SK-N-MC (cell line): ENCODE data around the gene PET100.

Experiments used
- EZH2 ChIP-seq: fragments of 200-600 bp; sonication (generic); IDR thresholded peaks from one replicate; pipeline ENCODE4 v1.6.1; 2017; ENCODE audit warnings: antibody characterized with exemption
- FOXP2 ChIP-seq: optimal IDR thresholded peaks from 2 replicates; pipeline ENCODE3; 2011; ENCODE audit warnings: mild to moderate bottlenecking, moderate library complexity; ENCODE audit not compliant: insufficient read depth; ENCODE audit errors: extremely low read length, control extremely low read depth
- POLR2AphosphoS5 ChIP-seq: IDR thresholded peaks from 2 replicates; pipeline ENCODE4 v1.6.1; 2012; ENCODE audit warnings: mild to moderate bottlenecking, low read depth, low read length, borderline replicate concordance

DNA sequence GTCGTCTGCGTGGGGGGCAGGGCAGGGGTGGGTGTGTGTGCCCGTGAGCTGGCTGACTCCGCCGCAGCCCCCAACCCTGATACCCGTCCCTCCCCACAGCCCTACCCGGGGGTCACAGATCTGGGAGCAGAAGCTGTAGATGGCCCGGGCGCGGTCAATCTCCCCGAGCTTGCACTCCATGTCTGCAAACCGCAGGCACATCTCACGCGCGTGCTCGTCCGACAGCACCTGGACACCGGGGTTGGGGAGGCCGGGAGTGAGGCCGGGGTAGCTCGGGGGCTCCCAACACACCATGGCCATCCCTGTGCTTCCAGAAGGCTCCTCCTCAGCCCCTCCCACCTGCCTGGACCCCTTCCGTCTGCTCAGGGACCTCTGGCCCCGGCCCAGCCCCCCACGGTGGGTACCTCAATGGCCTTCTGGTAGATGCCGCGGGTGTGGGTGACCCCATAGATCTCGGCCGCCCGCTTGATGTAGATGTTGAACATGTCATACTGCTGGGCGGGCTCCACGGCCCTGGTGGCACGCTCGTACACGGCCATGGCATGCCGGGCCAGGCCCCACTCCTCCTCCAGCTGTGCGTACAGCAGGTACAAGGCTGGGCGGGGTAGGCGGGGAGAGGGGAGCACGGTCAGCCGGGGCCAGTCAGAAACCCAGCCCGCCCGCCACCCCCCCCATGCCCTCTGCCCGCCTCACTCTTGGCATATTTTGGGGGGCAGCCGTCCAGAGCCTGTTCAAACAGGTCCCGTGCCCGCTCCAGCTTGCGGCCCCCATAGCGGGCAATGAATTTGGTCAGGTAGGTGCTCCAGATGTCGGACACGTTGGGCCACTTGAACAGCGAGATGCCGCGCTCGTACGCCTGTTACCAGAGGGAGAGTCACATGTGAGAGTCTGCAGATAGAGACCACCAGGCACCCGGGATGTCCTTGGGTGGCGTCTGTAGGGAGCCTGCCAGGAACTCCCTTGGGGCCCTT, 8.9 kb upstream of the PET100 start:
- no peak for TF ChIP-seq POLR2AphosphoS5
- TF ChIP-seq EZH2: no peak
- no peak for TF ChIP-seq FOXP2
